Colon (tissue), 2 donors: ENCODE measurements around the gene BRI3BP.

Source experiments
- FAIRE-seq: peaks from 2 replicates; lab custom pipeline; 2012; peaks lifted over from hg19 to GRCh38; lab: Jason Lieb, UNC
- donor health status: control.
- donor health status: control.

The BRI3BP gene

GRCh38 chr12:124993626-124994436 is at the start of gene BRI3BP:
Gene BRI3BP (plus strand): TSS chr12:124993645. CDS start chr12:124993791, 146 bp downstream.
- FAIRE-seq: no peak

GRCh38 chr12:124946447-124946793 is 47.0 kb upstream of the BRI3BP start:
- no peak for FAIRE-seq

- FAIRE-seq: no peak
These were observed 46.4 kb upstream of the BRI3BP start for GRCh38 chr12:124947013-124947412.

GRCh38 chr12:124947561-124948398 is 45.7 kb upstream of the BRI3BP start:
- no peak for FAIRE-seq

- no peak for FAIRE-seq
These were observed 44.4 kb upstream of the BRI3BP start for GRCh38 chr12:124949066-124949465.

- FAIRE-seq: no peak
These were observed 43.4 kb upstream of the BRI3BP start for GRCh38 chr12:124949779-124950728.

- no peak for FAIRE-seq
These were observed 41.1 kb upstream of the BRI3BP start for GRCh38 chr12:124952295-124952694.

GRCh38 chr12:124952801-124953200 is 40.6 kb upstream of the BRI3BP start:
- FAIRE-seq: no peak

- FAIRE-seq: no peak
These were observed 39.6 kb upstream of the BRI3BP start for GRCh38 chr12:124953689-124954405.

GRCh38 chr12:124954771-124955170 is 38.7 kb upstream of the BRI3BP start:
- FAIRE-seq: no peak

GRCh38 chr12:124956571-124956970 is 36.9 kb upstream of the BRI3BP start:
- FAIRE-seq: no peak

- no peak for FAIRE-seq
These were observed 32.4 kb upstream of the BRI3BP start for GRCh38 chr12:124961055-124961454.

- no peak for FAIRE-seq
These were observed 30.2 kb upstream of the BRI3BP start for GRCh38 chr12:124963211-124963610.

GRCh38 chr12:124964251-124964650 is 29.2 kb upstream of the BRI3BP start:
- FAIRE-seq: no peak

GRCh38 chr12:124964836-124965462 is 28.5 kb upstream of the BRI3BP start:
- no peak for FAIRE-seq

- FAIRE-seq: no peak
These were observed 26.3 kb upstream of the BRI3BP start for GRCh38 chr12:124967016-124967739.

GRCh38 chr12:124968656-124969055 is 24.8 kb upstream of the BRI3BP start:
- no peak for FAIRE-seq

GRCh38 chr12:124970647-124971402 is 22.6 kb upstream of the BRI3BP start:
- FAIRE-seq: no peak

- FAIRE-seq: no peak
These were observed 21.8 kb upstream of the BRI3BP start for GRCh38 chr12:124971603-124972002.

- FAIRE-seq: no peak
These were observed 21.2 kb upstream of the BRI3BP start for GRCh38 chr12:124972211-124972610.
